Loucy (cell line): ENCODE results near the gene RITA1.

Source experiments
- H2AFZ ChIP-seq: fragments of 200-600 bp; sonication (generic); 2 replicates; pipeline ENCODE4 v1.6.0; 2016; ENCODE audit warnings: antibody characterized with exemption, mild to moderate bottlenecking, low read length, moderate library complexity
- H3F3A ChIP-seq: fragments of 200-600 bp; 2 replicates; pipeline ENCODE4 v1.6.0; 2016; ENCODE audit warnings: antibody characterized with exemption, low read depth, mild to moderate bottlenecking
- H3K27me3 ChIP-seq: fragments of 200-600 bp; sonication (generic); 2 replicates; pipeline ENCODE4 v1.6.1; 2014; ENCODE audit warnings: low read length, mild to moderate bottlenecking; ENCODE audit not compliant: insufficient read depth, poor library complexity, severe bottlenecking
- H3K36me3 ChIP-seq: fragments of 200-600 bp; sonication (generic); 2 replicates; pipeline ENCODE4 v1.6.1; 2016; ENCODE audit warnings: low read length; ENCODE audit not compliant: insufficient read depth
- H3K4me1 ChIP-seq: fragments of 200-600 bp; sonication (generic); 2 replicates; pipeline ENCODE4 v1.5.1; 2014; ENCODE audit warnings: low read length, mild to moderate bottlenecking; ENCODE audit not compliant: insufficient read depth, poor library complexity, severe bottlenecking
- H3K4me2 ChIP-seq: fragments of 200-600 bp; sonication (generic); 2 replicates; pipeline ENCODE4 v1.6.0; 2014; ENCODE audit warnings: antibody characterized with exemption, low read length, low read depth, mild to moderate bottlenecking; ENCODE audit not compliant: poor library complexity, severe bottlenecking
- H3K4me3 ChIP-seq: fragments of 200-600 bp; sonication (generic); 2 replicates; pipeline ENCODE4 v1.5.1; 2014; ENCODE audit warnings: low read length, mild to moderate bottlenecking, mixed read lengths; ENCODE audit not compliant: poor library complexity, severe bottlenecking
- H3K79me2 ChIP-seq: fragments of 200-600 bp; sonication (generic); 2 replicates; pipeline ENCODE4 v1.6.1; 2014; ENCODE audit warnings: low read length; ENCODE audit not compliant: insufficient read depth
- H3K9ac ChIP-seq: fragments of 200-600 bp; sonication (generic); 2 replicates; pipeline ENCODE4 v1.6.0; 2014; ENCODE audit warnings: mild to moderate bottlenecking, low read depth, low read length, moderate library complexity; ENCODE audit not compliant: poor library complexity, severe bottlenecking
- H3K9me2 ChIP-seq: fragments of 200-600 bp; sonication (generic); replicated peaks from 2 replicates; pipeline ENCODE4 v1.6.1; 2016; ENCODE audit warnings: low read depth, low read length, mixed read lengths
- H3K9me3 ChIP-seq: fragments of 200-600 bp; sonication (generic); 2 replicates; pipeline ENCODE4 v1.6.1; 2014; ENCODE audit warnings: mild to moderate bottlenecking, antibody characterized with exemption, low read length, low read depth; ENCODE audit not compliant: insufficient read depth
- H4K20me1 ChIP-seq: fragments of 200-600 bp; sonication (generic); 2 replicates; pipeline ENCODE4 v1.6.0; 2014; ENCODE audit warnings: antibody characterized with exemption, low read length, mild to moderate bottlenecking; ENCODE audit not compliant: insufficient read depth, poor library complexity, severe bottlenecking
- CTCF ChIP-seq: fragments of 200-600 bp; sonication (generic); conservative IDR thresholded peaks from 2 replicates; pipeline ENCODE4 v1.5.1; 2014; ENCODE audit warnings: mild to moderate bottlenecking, antibody characterized with exemption, low read length
- EZH2phosphoT487 ChIP-seq: fragments of 200-600 bp; IDR thresholded peaks from 2 replicates; pipeline ENCODE4 v1.6.1; 2018; ENCODE audit warnings: antibody characterized with exemption, mild to moderate bottlenecking, moderate library complexity, borderline replicate concordance

RITA1 gene

GRCh38 chr12:113232840-113233585, 47.5 kb downstream of the RITA1 start:
- no peak for TF ChIP-seq EZH2phosphoT487
- no peak for TF ChIP-seq CTCF
- H3K4me1 ChIP-seq: peaks cover 15% of the 10 kb centered on the region
- no peaks in the 10 kb centered on the region for H3K9me2 ChIP-seq
- no peak overlapping the region for H3K9ac ChIP-seq
- no peaks in the 10 kb centered on the region for H4K20me1 ChIP-seq
- no peaks in the 10 kb centered on the region for H3K27me3 ChIP-seq
- H3K36me3 ChIP-seq: no peaks in the 10 kb centered on the region
- no peak overlapping the region for H3K4me2 ChIP-seq
- no peaks in the 10 kb centered on the region; the same call in 1 of the 2 replicates for H3F3A ChIP-seq
- no peaks in the 10 kb centered on the region for H3K9me3 ChIP-seq
- no peak overlapping the region for H2AFZ ChIP-seq
- no peaks in the 10 kb centered on the region for H3K79me2 ChIP-seq
- H3K4me3 ChIP-seq: no peak overlapping the region

- TF ChIP-seq CTCF (no peak), EZH2phosphoT487 (no peak)
- Histone ChIP-seq H4K20me1 (no peaks in the 10 kb centered on the region), H3K36me3 (no peaks in the 10 kb centered on the region), H3K27me3 (no peaks in the 10 kb centered on the region), H2AFZ (no peak overlapping the region), H3K9me3 (no peaks in the 10 kb centered on the region), H3F3A (no peaks in the 10 kb centered on the region; the same call in 1 of the 2 replicates), H3K4me1 (peaks cover 14% of the 10 kb centered on the region), H3K4me3 (no peak overlapping the region), H3K9me2 (no peaks in the 10 kb centered on the region), H3K4me2 (no peak overlapping the region), H3K79me2 (no peaks in the 10 kb centered on the region), H3K9ac (no peak overlapping the region)
Measured at GRCh38 chr12:113233967-113234366, 48.4 kb downstream of the RITA1 start.

GRCh38 chr12:113234483-113234882, 49.0 kb downstream of the RITA1 start:
- Histone ChIP-seq H3K9ac (no peak overlapping the region), H2AFZ (no peak overlapping the region), H3K27me3 (no peaks in the 10 kb centered on the region), H3F3A (no peaks in the 10 kb centered on the region; the same call in 1 of the 2 replicates), H3K4me1 (peaks cover 10% of the 10 kb centered on the region), H3K9me3 (no peaks in the 10 kb centered on the region), H4K20me1 (no peaks in the 10 kb centered on the region), H3K36me3 (no peaks in the 10 kb centered on the region), H3K4me3 (no peak overlapping the region), H3K9me2 (no peaks in the 10 kb centered on the region), H3K79me2 (no peaks in the 10 kb centered on the region), H3K4me2 (no peak overlapping the region)
- TF ChIP-seq CTCF: no peak
- no peak for TF ChIP-seq EZH2phosphoT487
